Measurements from ENCODE around the gene RBM11.

GRCh38 chr21:14243874-14244273, 27.9 kb downstream of the RBM11 start:
- TF ChIP-seq POLR2A (IDR thresholded peaks at IDR 0.05; ENCODE audit: low read depth, low read length), result no peak
- no peak for TF ChIP-seq TAF1 (IDR thresholded peaks at IDR 0.05; ENCODE audit: borderline replicate concordance, low read depth, low read length)
